Neuronal stem cell (in vitro differentiated cells): ENCODE results near the gene ABHD1.

Source experiments
- DNase-seq: peaks from one replicate; pipeline ENCODE4 v3.0.0-alpha.2; 2013; ENCODE audit warnings: low spot score
- H2AFZ ChIP-seq: one replicate; pipeline ENCODE4 v1.6.1; 2013; ENCODE audit warnings: mild to moderate bottlenecking, low read length, inconsistent platforms
- H2AK5ac ChIP-seq: 2 replicates; pipeline ENCODE4 v1.6.1; 2013; ENCODE audit warnings: low read depth, mild to moderate bottlenecking, inconsistent platforms, low read length, moderate library complexity, mixed read lengths
- H2BK120ac ChIP-seq: 2 replicates; pipeline ENCODE4 v1.6.1; 2013; ENCODE audit warnings: low read depth, mild to moderate bottlenecking, inconsistent platforms, low read length, moderate library complexity, mixed read lengths
- H2BK12ac ChIP-seq: one replicate; pipeline ENCODE4 v1.6.1; 2013; ENCODE audit warnings: low read length, inconsistent platforms
- H2BK15ac ChIP-seq: 2 replicates; pipeline ENCODE4 v1.6.1; 2013; ENCODE audit warnings: mild to moderate bottlenecking, low read length, inconsistent platforms, mixed read lengths
- H2BK5ac ChIP-seq: one replicate; pipeline ENCODE4 v1.6.1; 2013; ENCODE audit warnings: inconsistent platforms, mild to moderate bottlenecking, low read length, moderate library complexity
- H3K14ac ChIP-seq: one replicate; pipeline ENCODE4 v1.6.1; 2013; ENCODE audit warnings: low read length, inconsistent platforms
- H3K18ac ChIP-seq: 2 replicates; pipeline ENCODE4 v1.6.1; 2013; ENCODE audit warnings: low read length, inconsistent platforms
- H3K23ac ChIP-seq: 2 replicates; pipeline ENCODE4 v1.6.1; 2013; ENCODE audit warnings: low read depth, mild to moderate bottlenecking, mixed read lengths, low read length, inconsistent platforms; ENCODE audit not compliant: poor library complexity
- H3K27ac ChIP-seq: replicated peaks from 3 replicates; pipeline ENCODE4 v1.5.1; 2013; ENCODE audit warnings: low read length, inconsistent platforms
- H3K27me3 ChIP-seq, 3 experiments: 2 replicates each; pipeline ENCODE4 v1.6.1; 2013; ENCODE audit warnings: low read length in 3 of 3, mild to moderate bottlenecking in 2 of 3, inconsistent platforms in 1 of 3, low read depth in 1 of 3, mixed read lengths in 1 of 3, moderate library complexity in 1 of 3; ENCODE audit not compliant: control insufficient read depth in 3 of 3, insufficient read depth in 3 of 3
- H3K36me3 ChIP-seq, 2 donors: replicated peaks in 1 of 2; 2 replicates each; pipeline ENCODE4 v1.6.1; 2013; ENCODE audit warnings: low read length in 2 of 2; ENCODE audit not compliant: control insufficient read depth in 2 of 2, insufficient read depth in 2 of 2
- H3K4ac ChIP-seq: 2 replicates; pipeline ENCODE4 v1.6.1; 2013; ENCODE audit warnings: inconsistent platforms, mild to moderate bottlenecking, low read length, moderate library complexity
- H3K4me1 ChIP-seq, 2 donors: 1 replicate in 1 of 2; 2 replicates in 1 of 2; pipeline ENCODE4 v1.6.1; 2013; ENCODE audit warnings: low read length in 2 of 2, low read depth in 1 of 2; ENCODE audit not compliant: control insufficient read depth in 2 of 2, insufficient read depth in 1 of 2
- H3K4me2 ChIP-seq: one replicate; pipeline ENCODE4 v1.6.1; 2013; ENCODE audit warnings: mild to moderate bottlenecking, low read length, inconsistent platforms; ENCODE audit not compliant: insufficient read depth, poor library complexity, severe bottlenecking
- H3K4me3 ChIP-seq, 2 donors: 2 replicates each; pipeline ENCODE4 v1.5.1; 2013; ENCODE audit warnings: low read length in 2 of 2, mild to moderate bottlenecking in 2 of 2, inconsistent platforms in 1 of 2, moderate library complexity in 1 of 2
- H3K79me1 ChIP-seq: one replicate; pipeline ENCODE4 v1.6.1; 2013; ENCODE audit warnings: low read depth, mild to moderate bottlenecking, inconsistent platforms, low read length, moderate library complexity
- H3K9ac ChIP-seq: one replicate; pipeline ENCODE4 v1.6.1; 2013; ENCODE audit warnings: mild to moderate bottlenecking, low read depth, low read length, inconsistent platforms; ENCODE audit not compliant: poor library complexity
- H3K9me3 ChIP-seq, 2 donors: replicated peaks in 1 of 2; 2 replicates each; pipeline versions ENCODE3 to v1.6.1; 2013; ENCODE audit warnings: low read length in 2 of 2, mild to moderate bottlenecking in 2 of 2, inconsistent platforms in 1 of 2, low read depth in 1 of 2, mixed read lengths in 1 of 2, moderate library complexity in 1 of 2; ENCODE audit not compliant: control insufficient read depth in 2 of 2, insufficient read depth in 1 of 2
- H4K8ac ChIP-seq: one replicate; pipeline ENCODE4 v1.6.1; 2013; ENCODE audit warnings: low read depth, mild to moderate bottlenecking, inconsistent platforms, low read length, moderate library complexity
- H4K91ac ChIP-seq: one replicate; pipeline ENCODE4 v1.6.1; 2013; ENCODE audit warnings: low read length, low read depth, mild to moderate bottlenecking, inconsistent platforms; ENCODE audit not compliant: poor library complexity
- WGBS, 2 donors: extraction: QIAGEN DNeasy Blood & Tissue Kit; methylation state at CpG; one replicate each; pipeline ENCODE4 v1.1.7; 2013; ENCODE audit warnings: missing lambda C conversion rate in 2 of 2, mixed read lengths in 1 of 2; ENCODE audit not compliant: insufficient read length in 2 of 2, insufficient replicate concordance in 1 of 2; ENCODE audit errors: extremely low coverage in 2 of 2; 5-methylcytosine and 5-hydroxymethylcytosine counted together

The ABHD1 gene

GRCh38 chr2:27152102-27152795 lies 28.6 kb downstream of the ABHD1 start:
- no peak for DNase-seq
- Histone ChIP-seq H2BK120ac (no peak overlapping the region), H3K23ac (no peak overlapping the region), H3K27ac (no peak overlapping the region), H3K4ac (no peak overlapping the region), H3K27me3 (peaks cover 0 to 63% (median 0%) of the 10 kb centered on the region in 3 experiments), H3K79me1 (no peaks in the 10 kb centered on the region), H3K9me3 (no peaks in the 10 kb centered on the region), H3K4me3 (no peak overlapping the region), H4K8ac (no peak overlapping the region), H3K4me2 (no peak overlapping the region), H3K4me1 (peaks cover 0 to 2% of the 10 kb centered on the region in 2 donors), H2AK5ac (no peak overlapping the region), H2BK12ac (no peak overlapping the region), H2BK5ac (no peak overlapping the region), H3K14ac (no peak overlapping the region), H4K91ac (no peak overlapping the region), H3K36me3 (no peaks in the 10 kb centered on the region), H2AFZ (no peak overlapping the region), H3K18ac (no peak overlapping the region), H3K9ac (no peak overlapping the region), H2BK15ac (no peak overlapping the region)
- WGBS, 2 donors, result no CpG with 5 or more reads among the region's 8 CpGs

GRCh38 chr2:27152796-27153464 lies 29.3 kb downstream of the ABHD1 start:
- peaks cover 0 to 2% of the 10 kb centered on the region in 2 donors for H3K4me1 ChIP-seq
- H3K9me3 ChIP-seq, result no peaks in the 10 kb centered on the region
- H4K8ac ChIP-seq, result no peak overlapping the region
- no peak overlapping the region for H3K4me2 ChIP-seq
- H3K4ac ChIP-seq, result no peak overlapping the region
- H2BK12ac ChIP-seq, result no peak overlapping the region
- H2BK15ac ChIP-seq, result no peak overlapping the region
- no peak overlapping the region for H3K9ac ChIP-seq
- no peak overlapping the region for H3K14ac ChIP-seq
- H3K27me3 ChIP-seq, result peaks cover 0 to 65% (median 0%) of the 10 kb centered on the region in 3 experiments
- no peak overlapping the region for H3K27ac ChIP-seq
- WGBS, 2 donors, result no CpG with 5 or more reads among the region's 2 CpGs
- no peaks in the 10 kb centered on the region for H3K79me1 ChIP-seq
- H2BK5ac ChIP-seq, result no peak overlapping the region
- no peaks in the 10 kb centered on the region for H3K36me3 ChIP-seq
- H2AFZ ChIP-seq, result no peak overlapping the region
- H3K18ac ChIP-seq, result no peak overlapping the region
- no peak overlapping the region for H2AK5ac ChIP-seq
- H2BK120ac ChIP-seq, result no peak overlapping the region
- no peak for DNase-seq
- H3K4me3 ChIP-seq, result no peak overlapping the region
- H4K91ac ChIP-seq, result no peak overlapping the region
- no peak overlapping the region for H3K23ac ChIP-seq

GRCh38 chr2:27154488-27154887 lies 30.9 kb downstream of the ABHD1 start:
- H3K4ac ChIP-seq, result no peak overlapping the region
- H3K27ac ChIP-seq, result no peak overlapping the region
- H3K18ac ChIP-seq, result peak overlapping the region; percentile 30
- no peak overlapping the region for H3K9ac ChIP-seq
- no peak overlapping the region for H2BK5ac ChIP-seq
- H3K4me1 ChIP-seq, result peaks cover 0 to 2% of the 10 kb centered on the region in 2 donors
- H3K4me3 ChIP-seq, result no peak overlapping the region
- no peak overlapping the region for H4K8ac ChIP-seq
- DNase-seq, result no peak
- no peak overlapping the region for H3K23ac ChIP-seq
- H3K27me3 ChIP-seq, result peaks cover 0 to 60% (median 0%) of the 10 kb centered on the region in 3 experiments
- H3K79me1 ChIP-seq, result no peaks in the 10 kb centered on the region
- no peak overlapping the region for H3K4me2 ChIP-seq
- no peak overlapping the region for H2BK12ac ChIP-seq
- no peaks in the 10 kb centered on the region for H3K36me3 ChIP-seq
- no peaks in the 10 kb centered on the region for H3K9me3 ChIP-seq
- H2BK15ac ChIP-seq, result no peak overlapping the region
- H2AK5ac ChIP-seq, result no peak overlapping the region
- WGBS, 2 donors, result no CpG with 5 or more reads among the region's 6 CpGs
- H4K91ac ChIP-seq, result no peak overlapping the region
- H2BK120ac ChIP-seq, result no peak overlapping the region
- no peak overlapping the region for H3K14ac ChIP-seq
- H2AFZ ChIP-seq, result no peak overlapping the region

- no peak overlapping the region for H3K4me2 ChIP-seq
- H2BK15ac ChIP-seq, result no peak overlapping the region
- peak overlapping the region; percentile 47 for H3K9ac ChIP-seq
- no peak overlapping the region for H3K4ac ChIP-seq
- no peak overlapping the region for H3K14ac ChIP-seq
- no peaks in the 10 kb centered on the region for H3K79me1 ChIP-seq
- no peak overlapping the region for H2AFZ ChIP-seq
- WGBS, 2 donors, result no CpG with 5 or more reads among the region's 9 CpGs
- H2BK5ac ChIP-seq, result no peak overlapping the region
- no peak for DNase-seq
- no peak overlapping the region for H2AK5ac ChIP-seq
- H3K23ac ChIP-seq, result peak overlapping the region; percentile 40
- no peak overlapping the region for H3K27ac ChIP-seq
- peaks cover 0 to 58% (median 0%) of the 10 kb centered on the region in 3 experiments for H3K27me3 ChIP-seq
- H3K4me1 ChIP-seq, result peaks cover 0 to 2% of the 10 kb centered on the region in 2 donors
- H3K36me3 ChIP-seq, result no peaks in the 10 kb centered on the region
- no peak overlapping the region for H4K91ac ChIP-seq
- peak overlapping the region; percentile 42 for H3K18ac ChIP-seq
- no peak overlapping the region for H3K4me3 ChIP-seq
- H3K9me3 ChIP-seq, result no peaks in the 10 kb centered on the region
- H4K8ac ChIP-seq, result no peak overlapping the region
- no peak overlapping the region for H2BK12ac ChIP-seq
- H2BK120ac ChIP-seq, result no peak overlapping the region
Measured at GRCh38 chr2:27155069-27155520, 31.5 kb downstream of the ABHD1 start.
